Chondrocyte (in vitro differentiated cells): ENCODE measurements around the gene EPC1. TPM values are rescaled to one million over a fixed set of nuclear protein-coding genes. Genes with fewer than 3 reads are reported as not detected.

Experiments
- DNase-seq: peaks from one replicate; pipeline ENCODE4 v3.0.0; 2021; ENCODE audit warnings: mixed read lengths, low spot score
- H3K27ac Mint-ChIP-seq: one replicate; pipeline ENCODE4 v1.8.0; 2021; ENCODE audit warnings: mild to moderate bottlenecking, moderate library complexity, mixed read lengths; ENCODE audit not compliant: unreplicated experiment
- H3K27me3 Mint-ChIP-seq: 2 replicates; pipeline ENCODE4 v1.8.0; 2021; ENCODE audit warnings: low read depth, mixed read lengths
- H3K36me3 Mint-ChIP-seq: 2 replicates; pipeline ENCODE4 v1.8.0; 2021; ENCODE audit warnings: low read depth, mixed read lengths
- H3K4me1 Mint-ChIP-seq: 2 replicates; pipeline ENCODE4 v1.8.0; 2021; ENCODE audit warnings: low read depth, mild to moderate bottlenecking, mixed read lengths
- H3K4me3 Mint-ChIP-seq: one replicate; pipeline ENCODE4 v1.8.0; 2021; ENCODE audit warnings: mild to moderate bottlenecking, moderate library complexity, mixed read lengths; ENCODE audit not compliant: unreplicated experiment
- H3K9me3 Mint-ChIP-seq: 2 replicates; pipeline ENCODE4 v1.8.0; 2021; ENCODE audit warnings: low read depth, mixed read lengths
- total RNA-seq: library from RNA; stranded (reverse); gene quantifications from 3 replicates; pipeline ENCODE4 v1.2.1, GENCODE V29; 2021
- TF ChIP-seq, protein P1 (sequence below): fragments of 200-600 bp; sonication (generic); IDR thresholded peaks from 2 replicates; pipeline ENCODE4 v1.5.0; 2021; ENCODE audit warnings: antibody characterized with exemption, mild to moderate bottlenecking, moderate library complexity

Gene EPC1
- total RNA-seq, 1 donor from 2014 or later: 22.0 TPM

DNA sequence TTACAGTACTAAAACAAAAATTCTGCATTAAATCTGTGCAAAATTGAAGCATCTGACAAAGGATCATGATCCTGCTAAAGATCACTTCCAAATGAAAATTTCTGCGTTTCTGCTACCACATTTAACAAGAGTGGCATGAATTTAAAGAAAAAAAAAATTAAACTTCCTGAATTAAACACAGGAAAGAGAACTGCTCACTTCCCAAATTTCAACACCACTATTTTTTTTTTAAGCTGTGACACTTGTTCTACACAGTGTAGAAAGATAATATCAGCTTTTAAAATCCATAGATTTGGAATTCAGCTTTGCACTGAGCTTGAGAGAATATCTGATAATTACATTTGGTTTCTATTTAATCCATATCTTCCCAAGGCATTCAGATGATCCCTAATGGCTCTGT lies 73.6 kb downstream of the EPC1 start:
- DNase-seq: no peak
- Mint-ChIP-seq H3K27me3 (no peaks in the 10 kb centered on the region), H3K4me3 (no peak overlapping the region), H3K36me3 (peaks cover 22% of the 10 kb centered on the region), H3K27ac (no peak overlapping the region), H3K9me3 (no peaks in the 10 kb centered on the region), H3K4me1 (peaks cover 7% of the 10 kb centered on the region)
- TF ChIP-seq, protein P1, sequence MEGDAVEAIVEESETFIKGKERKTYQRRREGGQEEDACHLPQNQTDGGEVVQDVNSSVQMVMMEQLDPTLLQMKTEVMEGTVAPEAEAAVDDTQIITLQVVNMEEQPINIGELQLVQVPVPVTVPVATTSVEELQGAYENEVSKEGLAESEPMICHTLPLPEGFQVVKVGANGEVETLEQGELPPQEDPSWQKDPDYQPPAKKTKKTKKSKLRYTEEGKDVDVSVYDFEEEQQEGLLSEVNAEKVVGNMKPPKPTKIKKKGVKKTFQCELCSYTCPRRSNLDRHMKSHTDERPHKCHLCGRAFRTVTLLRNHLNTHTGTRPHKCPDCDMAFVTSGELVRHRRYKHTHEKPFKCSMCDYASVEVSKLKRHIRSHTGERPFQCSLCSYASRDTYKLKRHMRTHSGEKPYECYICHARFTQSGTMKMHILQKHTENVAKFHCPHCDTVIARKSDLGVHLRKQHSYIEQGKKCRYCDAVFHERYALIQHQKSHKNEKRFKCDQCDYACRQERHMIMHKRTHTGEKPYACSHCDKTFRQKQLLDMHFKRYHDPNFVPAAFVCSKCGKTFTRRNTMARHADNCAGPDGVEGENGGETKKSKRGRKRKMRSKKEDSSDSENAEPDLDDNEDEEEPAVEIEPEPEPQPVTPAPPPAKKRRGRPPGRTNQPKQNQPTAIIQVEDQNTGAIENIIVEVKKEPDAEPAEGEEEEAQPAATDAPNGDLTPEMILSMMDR: no peak

DNA sequence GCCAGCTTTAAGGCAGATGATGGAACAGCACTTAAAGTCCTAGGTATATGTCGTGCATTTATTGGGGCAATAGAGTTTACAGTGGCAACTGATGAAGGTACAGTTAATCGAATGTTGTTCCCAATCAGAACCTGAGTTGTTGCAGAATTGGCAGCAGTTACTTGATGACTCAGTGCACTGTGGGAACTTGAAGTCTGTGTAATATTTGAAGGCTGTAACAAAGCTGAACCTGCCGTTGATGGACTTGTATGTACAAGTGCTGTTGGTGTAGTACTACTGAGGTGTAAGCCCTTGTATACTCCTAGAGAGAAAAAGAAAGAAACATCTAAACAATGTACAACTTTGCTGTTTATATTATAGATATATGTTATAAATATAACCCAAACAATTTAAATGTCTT lies 75.3 kb downstream of the EPC1 start:
- Mint-ChIP-seq H3K36me3 (peaks cover 31% of the 10 kb centered on the region), H3K4me3 (no peak overlapping the region), H3K27me3 (no peaks in the 10 kb centered on the region)

DNA sequence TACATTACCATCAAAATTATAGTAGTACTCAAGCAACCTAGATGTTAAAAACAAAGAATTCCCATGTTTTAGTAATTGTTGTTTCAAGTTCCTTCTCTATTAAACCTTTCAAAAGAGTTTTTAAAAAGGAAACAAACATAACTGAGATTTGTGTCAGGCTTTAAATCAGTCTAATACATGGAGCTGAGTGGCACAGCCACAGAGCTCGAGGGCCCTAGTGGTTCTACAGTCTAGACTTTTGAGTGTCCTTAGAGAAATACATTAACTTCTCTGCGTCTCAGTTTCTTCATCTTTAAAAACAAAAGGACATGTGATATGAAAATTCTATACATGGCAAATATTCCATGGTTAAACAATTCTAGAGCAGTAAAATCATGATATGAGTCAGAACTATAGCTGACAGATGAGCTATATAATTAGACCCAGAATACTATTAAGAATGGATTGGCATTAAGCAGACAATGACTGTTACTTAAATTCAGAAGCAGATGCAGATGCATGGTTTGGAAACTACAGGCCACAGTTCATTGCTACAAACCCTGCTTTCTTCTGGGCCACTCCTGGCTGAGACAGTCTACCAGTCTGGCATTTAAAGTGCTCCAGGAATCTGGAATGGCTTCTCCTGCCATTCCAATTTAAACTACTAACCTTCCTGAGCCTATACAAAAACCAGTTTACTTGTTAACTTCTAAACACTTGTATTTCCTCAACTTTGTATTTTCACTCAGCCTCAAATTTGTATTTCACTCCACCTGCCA lies 77.4 kb downstream of the EPC1 start:
- TF ChIP-seq, protein P1: no peak
- no peak for DNase-seq
- Mint-ChIP-seq H3K27ac (peak overlapping the region; percentile 24), H3K4me1 (peaks cover 7% of the 10 kb centered on the region), H3K27me3 (no peaks in the 10 kb centered on the region), H3K36me3 (peaks cover 31% of the 10 kb centered on the region), H3K4me3 (no peak overlapping the region), H3K9me3 (no peaks in the 10 kb centered on the region)

More for the DNA sequence above, 75.3 kb downstream of the EPC1 start:
- H3K4me1 Mint-ChIP-seq: peaks cover 7% of the 10 kb centered on the region
- no peaks in the 10 kb centered on the region for H3K9me3 Mint-ChIP-seq
- no peak for DNase-seq
- TF ChIP-seq, protein P1: no peak
- peak overlapping the region; percentile 4 for H3K27ac Mint-ChIP-seq

DNA sequence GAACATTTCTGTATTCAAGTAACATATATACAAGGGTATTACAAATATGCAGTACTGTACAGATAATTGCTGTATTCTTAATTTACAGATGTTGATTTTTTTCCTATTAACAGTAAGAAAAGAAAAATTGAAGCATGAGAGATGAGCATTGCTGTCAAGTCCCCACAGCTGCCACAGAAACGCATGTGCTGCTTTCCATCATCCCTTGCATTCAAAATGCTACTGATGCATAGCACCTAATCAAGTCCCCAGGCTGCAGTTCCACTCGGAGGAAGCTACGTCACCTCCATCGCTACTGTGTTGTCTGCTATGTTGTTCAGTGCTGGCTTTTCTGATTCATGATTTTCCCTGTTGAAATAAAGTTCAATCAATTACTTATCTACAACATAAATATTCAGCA lies 78.2 kb downstream of the EPC1 start:
- peaks cover 7% of the 10 kb centered on the region for H3K4me1 Mint-ChIP-seq
- H3K27ac Mint-ChIP-seq: no peak overlapping the region
- H3K4me3 Mint-ChIP-seq: no peak overlapping the region
- H3K36me3 Mint-ChIP-seq: peaks cover 31% of the 10 kb centered on the region
- H3K9me3 Mint-ChIP-seq: no peaks in the 10 kb centered on the region
- no peak for DNase-seq
- TF ChIP-seq, protein P1: no peak
- no peaks in the 10 kb centered on the region for H3K27me3 Mint-ChIP-seq

DNA sequence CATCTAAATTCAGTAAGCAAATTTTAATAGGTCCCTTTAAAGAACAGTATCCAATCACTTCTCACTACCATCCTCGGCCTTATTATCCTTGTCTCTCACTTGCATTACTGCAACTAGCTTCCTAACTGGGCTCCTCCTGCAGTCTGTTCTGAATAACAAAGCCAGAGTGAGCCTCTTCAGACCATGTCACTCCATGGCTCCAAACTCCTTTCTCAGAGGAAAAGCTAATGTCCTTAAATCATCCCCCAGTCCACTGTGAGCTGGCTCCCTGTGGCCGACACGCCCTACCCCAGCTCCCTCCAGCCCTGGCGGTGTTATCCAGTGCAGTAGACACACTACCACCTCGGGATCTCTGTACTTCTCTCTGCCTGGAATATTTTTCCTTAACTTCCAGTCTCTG lies 80.0 kb downstream of the EPC1 start:
- H3K27me3 Mint-ChIP-seq: no peaks in the 10 kb centered on the region
- H3K27ac Mint-ChIP-seq: no peak overlapping the region
- peaks cover 10% of the 10 kb centered on the region for H3K4me1 Mint-ChIP-seq
- DNase-seq: no peak
- peaks cover 31% of the 10 kb centered on the region for H3K36me3 Mint-ChIP-seq
- TF ChIP-seq, protein P1: no peak
- no peaks in the 10 kb centered on the region for H3K9me3 Mint-ChIP-seq
- H3K4me3 Mint-ChIP-seq: no peak overlapping the region
